GM12875 (cell line): Measurements from ENCODE around the gene CDKN1A.
A peak's percentile ranks its signal among the peaks of the same experiment; 100 is the strongest.

Experiments
- H3K4me3 ChIP-seq: one replicate; pipeline ENCODE4 v1.5.1; 2011; ENCODE audit warnings: low read depth, low read length, control low read depth
- TF ChIP-seq, protein P1 (sequence below): IDR thresholded peaks from 2 replicates; pipeline ENCODE4 v1.5.1; 2011; ENCODE audit warnings: low read depth, mild to moderate bottlenecking, control low read depth, inconsistent platforms, low read length, moderate library complexity, borderline replicate concordance; ENCODE audit not compliant: insufficient read depth

CDKN1A gene

DNA sequence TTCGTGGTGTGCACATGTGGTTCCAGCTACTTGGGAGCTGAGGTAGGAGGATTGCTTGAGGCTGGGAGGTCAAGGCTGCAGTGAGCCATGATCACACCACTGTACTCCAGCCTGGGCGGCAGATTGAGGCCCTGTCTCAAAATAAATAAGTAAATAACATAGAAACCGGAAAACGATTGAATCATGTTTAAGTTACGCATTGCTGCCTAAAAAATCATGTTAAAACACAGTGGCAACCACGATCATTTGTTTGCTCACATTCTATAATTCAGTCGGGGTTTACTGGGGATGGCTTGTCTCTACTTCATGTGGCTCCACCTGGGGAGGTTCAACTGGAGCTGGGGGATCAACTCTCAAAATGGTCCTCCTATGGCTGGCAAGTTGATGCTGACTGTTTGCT, 8.2 kb upstream of the CDKN1A start:
- TF ChIP-seq, protein P1, sequence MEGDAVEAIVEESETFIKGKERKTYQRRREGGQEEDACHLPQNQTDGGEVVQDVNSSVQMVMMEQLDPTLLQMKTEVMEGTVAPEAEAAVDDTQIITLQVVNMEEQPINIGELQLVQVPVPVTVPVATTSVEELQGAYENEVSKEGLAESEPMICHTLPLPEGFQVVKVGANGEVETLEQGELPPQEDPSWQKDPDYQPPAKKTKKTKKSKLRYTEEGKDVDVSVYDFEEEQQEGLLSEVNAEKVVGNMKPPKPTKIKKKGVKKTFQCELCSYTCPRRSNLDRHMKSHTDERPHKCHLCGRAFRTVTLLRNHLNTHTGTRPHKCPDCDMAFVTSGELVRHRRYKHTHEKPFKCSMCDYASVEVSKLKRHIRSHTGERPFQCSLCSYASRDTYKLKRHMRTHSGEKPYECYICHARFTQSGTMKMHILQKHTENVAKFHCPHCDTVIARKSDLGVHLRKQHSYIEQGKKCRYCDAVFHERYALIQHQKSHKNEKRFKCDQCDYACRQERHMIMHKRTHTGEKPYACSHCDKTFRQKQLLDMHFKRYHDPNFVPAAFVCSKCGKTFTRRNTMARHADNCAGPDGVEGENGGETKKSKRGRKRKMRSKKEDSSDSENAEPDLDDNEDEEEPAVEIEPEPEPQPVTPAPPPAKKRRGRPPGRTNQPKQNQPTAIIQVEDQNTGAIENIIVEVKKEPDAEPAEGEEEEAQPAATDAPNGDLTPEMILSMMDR = no peak
- no peak overlapping the region for H3K4me3 ChIP-seq

DNA sequence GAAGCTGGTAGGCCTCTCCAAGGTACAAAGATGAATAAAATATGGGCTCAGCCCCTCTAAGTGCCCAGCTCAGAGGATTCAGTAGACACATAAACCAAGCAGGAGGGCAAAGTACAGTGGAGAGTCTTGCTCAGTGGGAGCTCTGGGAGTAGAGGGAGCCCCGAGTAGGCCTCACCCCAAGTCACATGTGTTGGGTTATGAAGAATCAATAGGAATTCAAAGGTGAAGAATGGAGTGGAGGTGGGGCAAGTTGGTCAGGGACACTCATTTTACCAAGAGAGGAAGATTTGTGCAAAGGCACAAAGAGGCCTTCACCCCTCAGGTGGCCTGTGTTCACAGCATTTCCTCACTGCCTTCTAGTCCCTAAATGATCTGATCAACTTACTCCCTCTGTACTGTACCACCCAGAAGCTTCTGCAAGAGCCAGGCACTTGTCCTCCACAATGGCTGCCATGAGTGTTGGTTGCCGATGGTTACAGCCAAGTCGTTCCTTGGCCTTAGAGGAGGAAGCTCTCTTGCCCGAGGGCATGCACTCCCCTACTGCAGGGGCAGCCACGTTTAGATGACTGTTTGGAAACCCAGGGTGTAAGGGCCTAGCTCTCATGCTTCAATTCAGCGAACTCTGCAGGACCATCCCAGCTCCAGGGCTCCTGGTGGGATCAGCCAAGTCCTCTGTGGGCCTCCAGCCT, 6.7 kb upstream of the CDKN1A start:
- TF ChIP-seq, protein P1 = no peak

GRCh38 chr6:36673882-36674281, 4.6 kb upstream of the CDKN1A start:
- no peak overlapping the region for H3K4me3 ChIP-seq
- TF ChIP-seq, protein P1 = no peak

More for the DNA sequence above, 6.7 kb upstream of the CDKN1A start:
- no peak overlapping the region for H3K4me3 ChIP-seq

- TF ChIP-seq, protein P1 = no peak
These were observed 3.6 kb upstream of the CDKN1A start for GRCh38 chr6:36674942-36675341.

GRCh38 chr6:36676141-36677058, 2.1 kb upstream of the CDKN1A start:
- peak overlapping the region; percentile 2 for H3K4me3 ChIP-seq
- TF ChIP-seq, protein P1 = no peak

More at GRCh38 chr6:36674942-36675341, 3.6 kb upstream of the CDKN1A start:
- no peak overlapping the region for H3K4me3 ChIP-seq

GRCh38 chr6:36677059-36677749, 1.3 kb upstream of the CDKN1A start:
- TF ChIP-seq, protein P1 = no peak
- no peak overlapping the region for H3K4me3 ChIP-seq
